ENCODE results near the gene TEAD4.

The TEAD4 gene

GRCh38 chr12:2959192-2959504, at the start of gene TEAD4:
TEAD4 (plus strand) TSS chr12:2959397.
- peak; percentile 92 for DNase-seq (ENCODE audit: low spot score)

GRCh38 chr12:2912216-2912575, 47.0 kb upstream of the TEAD4 start:
- DNase-seq (ENCODE audit: low spot score), result no peak

- no peak for DNase-seq (ENCODE audit: low spot score)
These were observed 39.9 kb upstream of the TEAD4 start for GRCh38 chr12:2919249-2919648.

GRCh38 chr12:2922329-2922728, 36.9 kb upstream of the TEAD4 start:
- no peak for DNase-seq (ENCODE audit: low spot score)

GRCh38 chr12:2923057-2923456, 36.1 kb upstream of the TEAD4 start:
- no peak for DNase-seq (ENCODE audit: low spot score)

- no peak for DNase-seq (ENCODE audit: low spot score)
These were observed 35.2 kb upstream of the TEAD4 start for GRCh38 chr12:2924019-2924418.

GRCh38 chr12:2925322-2925995, 33.7 kb upstream of the TEAD4 start:
- no peak for DNase-seq (ENCODE audit: low spot score)

- DNase-seq (ENCODE audit: low spot score), result no peak
These were observed 28.3 kb upstream of the TEAD4 start for GRCh38 chr12:2930865-2931264.

- DNase-seq (ENCODE audit: low spot score), result no peak
These were observed 25.6 kb upstream of the TEAD4 start for GRCh38 chr12:2933586-2933985.

- no peak for DNase-seq (ENCODE audit: low spot score)
These were observed 24.8 kb upstream of the TEAD4 start for GRCh38 chr12:2934371-2934770.

GRCh38 chr12:2936301-2936700, 22.9 kb upstream of the TEAD4 start:
- no peak for DNase-seq (ENCODE audit: low spot score)

GRCh38 chr12:2937500-2937899, 21.7 kb upstream of the TEAD4 start:
- no peak for DNase-seq (ENCODE audit: low spot score)

- no peak for DNase-seq (ENCODE audit: low spot score)
These were observed 20.0 kb upstream of the TEAD4 start for GRCh38 chr12:2939191-2939590.

GRCh38 chr12:2940564-2940963, 18.6 kb upstream of the TEAD4 start:
- no peak for DNase-seq (ENCODE audit: low spot score)

- no peak for DNase-seq (ENCODE audit: low spot score)
These were observed 17.7 kb upstream of the TEAD4 start for GRCh38 chr12:2941524-2941923.

- DNase-seq (ENCODE audit: low spot score), result peak; percentile 79
These were observed 14.7 kb upstream of the TEAD4 start for GRCh38 chr12:2944401-2945047.

GRCh38 chr12:2949411-2949810, 9.8 kb upstream of the TEAD4 start:
- DNase-seq (ENCODE audit: low spot score), result no peak

- DNase-seq (ENCODE audit: low spot score), result no peak
These were observed 3.3 kb upstream of the TEAD4 start for GRCh38 chr12:2955888-2956287.

- peak; percentile 18 for DNase-seq (ENCODE audit: low spot score)
These were observed 1.3 kb upstream of the TEAD4 start for GRCh38 chr12:2957816-2958431.

GRCh38 chr12:2958432-2959191, 585 bp upstream of the TEAD4 start:
- peak; percentile 91 for DNase-seq (ENCODE audit: low spot score)

- peak; percentile 58 for DNase-seq (ENCODE audit: low spot score)
These were observed 550 bp downstream of the TEAD4 start for GRCh38 chr12:2959505-2960389.

- DNase-seq (ENCODE audit: low spot score), result no peak
These were observed 1.3 kb downstream of the TEAD4 start for GRCh38 chr12:2960390-2960956.

Measured in LoVo (cell line).